Right atrium auricular region (tissue), 2 donors: ENCODE measurements around the gene PSTK. TPM values are rescaled to one million over a fixed set of nuclear protein-coding genes. Genes with fewer than 3 reads are reported as not detected.

Experiments used
- DNase-seq: peaks from one replicate; pipeline ENCODE4 v3.0.0-alpha.2; 2019; ENCODE audit warnings: low spot score
- H3K27ac ChIP-seq, 2 donors: fragments of 200-600 bp; sonication (generic); 1 replicate in 1 of 2; 2 replicates in 1 of 2; pipeline ENCODE4 v1.5.1; 2016 to 2019
- H3K27me3 ChIP-seq, 2 donors: fragments of 200-600 bp; sonication (generic); one replicate each; pipeline versions ENCODE4 v1.5.1 to v1.6.0; 2017 to 2019
- H3K36me3 ChIP-seq: fragments of 200-600 bp; sonication (generic); one replicate; pipeline ENCODE4 v1.5.1; 2016
- H3K4me1 ChIP-seq, 2 donors: fragments of 200-600 bp; sonication (generic); one replicate each; pipeline versions ENCODE4 v1.5.1 to v1.6.0; 2017 to 2019
- H3K4me3 ChIP-seq, 2 donors: fragments of 200-600 bp; sonication (generic); 1 replicate in 1 of 2; 2 replicates in 1 of 2; pipeline ENCODE4 v1.5.1; 2017 to 2019; ENCODE audit warnings: mild to moderate bottlenecking in 1 of 2, moderate library complexity in 1 of 2
- H3K9me3 ChIP-seq, 2 donors: fragments of 200-600 bp; sonication (generic); one replicate each; pipeline ENCODE4 v1.5.1; 2019
- CTCF ChIP-seq, 2 donors: fragments of 200-600 bp; sonication (generic); IDR thresholded peaks; one replicate each; pipeline ENCODE4 v1.5.1; 2019; ENCODE audit warnings: antibody characterized with exemption in 2 of 2
- total RNA-seq, 2 donors: library from RNA; depleted of rRNA; stranded (reverse); fragments of >200 nt; gene quantifications; one replicate each; pipeline ENCODE4 v1.1.0, GENCODE V29; 2016

PSTK gene
- total RNA-seq, 2 donors from 2014 or later, result 3.0 to 5.9 TPM

- TF ChIP-seq CTCF (IDR thresholded peaks at IDR 0.05), result no peak
Observed at GRCh38 chr10:123016228-123016627, 36.0 kb downstream of the PSTK start.

GRCh38 chr10:123017421-123018165 is 37.4 kb downstream of the PSTK start:
- Histone ChIP-seq H3K27ac (no peak overlapping the region), H3K27me3 (no peaks in the 10 kb centered on the region), H3K4me1 (no peaks in the 10 kb centered on the region), H3K4me3 (no peak overlapping the region), H3K9me3 (no peaks in the 10 kb centered on the region), H3K36me3 (no peaks in the 10 kb centered on the region)
- TF ChIP-seq CTCF (IDR thresholded peaks at IDR 0.05), result no peak
- DNase-seq, result no peak

More at GRCh38 chr10:123016228-123016627, 36.0 kb downstream of the PSTK start:
- Histone ChIP-seq H3K27ac (no peak overlapping the region), H3K27me3 (no peaks in the 10 kb centered on the region), H3K4me1 (no peaks in the 10 kb centered on the region), H3K9me3 (no peaks in the 10 kb centered on the region), H3K36me3 (no peaks in the 10 kb centered on the region), H3K4me3 (no peak overlapping the region)
- no peak for DNase-seq

- Histone ChIP-seq H3K9me3 (no peaks in the 10 kb centered on the region), H3K4me1 (no peaks in the 10 kb centered on the region), H3K27me3 (no peaks in the 10 kb centered on the region), H3K27ac (no peak overlapping the region), H3K4me3 (no peak overlapping the region), H3K36me3 (no peaks in the 10 kb centered on the region)
- no peak for TF ChIP-seq CTCF (IDR thresholded peaks at IDR 0.05)
- DNase-seq, result no peak
Observed at GRCh38 chr10:123018531-123018930, 38.3 kb downstream of the PSTK start.

- H3K4me1 ChIP-seq, result no peaks in the 10 kb centered on the region
- DNase-seq, result no peak
- H3K27me3 ChIP-seq, result no peaks in the 10 kb centered on the region
- H3K27ac ChIP-seq, result no peak overlapping the region
- no peak for TF ChIP-seq CTCF (IDR thresholded peaks at IDR 0.05)
- H3K4me3 ChIP-seq, result no peak overlapping the region
- H3K9me3 ChIP-seq, result no peaks in the 10 kb centered on the region
- H3K36me3 ChIP-seq, result no peaks in the 10 kb centered on the region
Observed at GRCh38 chr10:123019264-123019663, 39.1 kb downstream of the PSTK start.

GRCh38 chr10:123019941-123020703 is 39.9 kb downstream of the PSTK start:
- H3K36me3 ChIP-seq, result no peaks in the 10 kb centered on the region
- no peak overlapping the region for H3K4me3 ChIP-seq
- no peak for TF ChIP-seq CTCF (IDR thresholded peaks at IDR 0.05)
- no peak for DNase-seq
- no peaks in the 10 kb centered on the region for H3K27me3 ChIP-seq
- no peak overlapping the region for H3K27ac ChIP-seq
- H3K4me1 ChIP-seq, result no peaks in the 10 kb centered on the region
- no peaks in the 10 kb centered on the region for H3K9me3 ChIP-seq
